Endothelial cell of umbilical vein (primary cell): ENCODE data around the gene SLC6A9. TPM values are rescaled to one million over a fixed set of nuclear protein-coding genes. Genes with fewer than 3 reads are reported as not detected.

Source experiments
- BruUV-seq: library from RNA; stranded (reverse); fragments of 400-500 nt; replicated peaks from 2 replicates; lab custom pipeline; 2021; lab: Mats Ljungman, UMichigan
- CTCF ChIA-PET: fragments of 300-600, 350-600 bp; sonication (Branson Sonifier 250); formaldehyde crosslinking; loops from one replicate; lab custom pipeline; 2021; ENCODE audit warnings: antibody characterized with exemption, inconsistent platforms; lab: Charles Lee
- POLR2A ChIA-PET: fragments of 300-600, 350-600 bp; sonication (Branson Sonifier 250); formaldehyde crosslinking; loops from one replicate; lab custom pipeline; 2021; ENCODE audit warnings: antibody characterized with exemption, inconsistent platforms; lab: Charles Lee
- DNase-seq: peaks from one replicate; pipeline ENCODE4 v3.0.0-alpha.2; 2011; ENCODE audit warnings: low read depth, low spot score
- FAIRE-seq: peaks from 2 replicates; lab custom pipeline; 2011; peaks lifted over from hg19 to GRCh38; lab: Jason Lieb, UNC
- H2AFZ ChIP-seq: 2 replicates; pipeline ENCODE4 v1.6.0; 2012; ENCODE audit warnings: low read depth, low read length, control low read depth, inconsistent platforms
- H3K27ac ChIP-seq: 2 replicates; pipeline ENCODE4 v1.5.1; 2011; ENCODE audit warnings: low read depth, mild to moderate bottlenecking, control low read depth, low read length, moderate library complexity; ENCODE audit not compliant: insufficient read depth
- H3K27me3 ChIP-seq, 2 experiments: 2 replicates each; pipeline versions ENCODE4 v1.6.0 to v1.6.1; 2011; ENCODE audit warnings: low read length in 2 of 2, mixed read lengths in 1 of 2; ENCODE audit not compliant: control insufficient read depth in 2 of 2, insufficient read depth in 2 of 2
- H3K36me3 ChIP-seq, 2 experiments: 2 replicates in 1 of 2; 3 replicates in 1 of 2; pipeline ENCODE4 v1.5.1; 2011; ENCODE audit warnings: low read length in 2 of 2, mild to moderate bottlenecking in 1 of 2, moderate library complexity in 1 of 2; ENCODE audit not compliant: control insufficient read depth in 2 of 2, insufficient read depth in 2 of 2; ENCODE audit errors: extremely low read depth in 1 of 2
- H3K4me1 ChIP-seq: 3 replicates; pipeline ENCODE4 v1.5.1; 2011; ENCODE audit warnings: mild to moderate bottlenecking, low read length; ENCODE audit not compliant: control insufficient read depth, insufficient read depth; ENCODE audit errors: extremely low read depth
- H3K4me2 ChIP-seq: 2 replicates; pipeline ENCODE4 v1.6.1; 2011; ENCODE audit warnings: low read length, control low read depth, mixed read lengths; ENCODE audit not compliant: insufficient read depth
- H3K4me3 ChIP-seq, 3 experiments: fragments of 200-600 bp in 1 of 3; sonication (generic), shearing (Covaris generic) in 1 of 3; replicated peaks in 1 of 3; 2 replicates each; pipeline ENCODE4 v1.5.1; 2011 to 2016; ENCODE audit warnings: control low read depth in 3 of 3, low read length in 3 of 3, mild to moderate bottlenecking in 2 of 3, inconsistent platforms in 1 of 3, low read depth in 1 of 3, moderate library complexity in 1 of 3; ENCODE audit not compliant: insufficient read depth in 1 of 3
- H3K79me2 ChIP-seq: 2 replicates; pipeline ENCODE4 v1.6.0; 2012; ENCODE audit warnings: low read length, inconsistent platforms; ENCODE audit not compliant: control insufficient read depth, insufficient read depth
- H3K9ac ChIP-seq: replicated peaks from 2 replicates; pipeline ENCODE3; 2011; ENCODE audit warnings: low read length, control low read depth; ENCODE audit not compliant: insufficient read depth; ENCODE audit errors: extremely low read depth
- H3K9me1 ChIP-seq: replicated peaks from 3 replicates; pipeline ENCODE4 v1.6.0; 2011; ENCODE audit warnings: mild to moderate bottlenecking, low read length; ENCODE audit not compliant: control insufficient read depth, insufficient read depth; ENCODE audit errors: extremely low read depth
- H3K9me3 ChIP-seq: replicated peaks from 2 replicates; pipeline ENCODE4 v1.5.1; 2012; ENCODE audit warnings: low read length, inconsistent platforms; ENCODE audit not compliant: control insufficient read depth, insufficient read depth
- H4K20me1 ChIP-seq: replicated peaks from 2 replicates; pipeline ENCODE3; 2011; ENCODE audit warnings: mild to moderate bottlenecking, low read length; ENCODE audit not compliant: control insufficient read depth, insufficient read depth; ENCODE audit errors: extremely low read depth
- CTCF ChIP-seq, 2 donors: IDR thresholded peaks; 1 replicate in 1 of 2; 2 replicates in 1 of 2; pipeline ENCODE4 v1.5.1; 2011; ENCODE audit warnings: low read length in 2 of 2, mild to moderate bottlenecking in 2 of 2, moderate library complexity in 2 of 2, control low read depth in 1 of 2, inconsistent platforms in 1 of 2, low read depth in 1 of 2; ENCODE audit not compliant: insufficient read depth in 1 of 2; ENCODE audit errors: extremely low read depth in 1 of 2
- EZH2 ChIP-seq: IDR thresholded peaks from 2 replicates; pipeline ENCODE4 v1.6.1; 2012; ENCODE audit warnings: borderline replicate concordance, low read depth, mild to moderate bottlenecking, moderate library complexity, low read length, inconsistent platforms; ENCODE audit not compliant: severe bottlenecking
- FOS ChIP-seq: IDR thresholded peaks from 2 replicates; pipeline ENCODE4 v1.6.1; 2011; ENCODE audit warnings: mild to moderate bottlenecking, low read length, moderate library complexity, borderline replicate concordance; ENCODE audit not compliant: insufficient read depth
- GATA2 ChIP-seq: IDR thresholded peaks from 2 replicates; pipeline ENCODE4 v1.7.0; 2011; ENCODE audit warnings: low read depth, mild to moderate bottlenecking, moderate library complexity, mixed read lengths, low read length; ENCODE audit not compliant: insufficient read length, insufficient read depth
- JUN ChIP-seq: IDR thresholded peaks from 2 replicates; pipeline ENCODE4 v1.6.1; 2011; ENCODE audit warnings: borderline replicate concordance, low read depth; ENCODE audit not compliant: insufficient read length, insufficient read depth
- MYC ChIP-seq: IDR thresholded peaks from one replicate; pipeline ENCODE4 v1.6.1; 2011; ENCODE audit warnings: mild to moderate bottlenecking, low read depth, low read length
- POLR2A ChIP-seq: IDR thresholded peaks from 2 replicates; pipeline ENCODE4 v1.6.1; 2012; ENCODE audit warnings: low read depth, mild to moderate bottlenecking, control low read depth, low read length
- POLR2AphosphoS5 ChIP-seq: IDR thresholded peaks from 2 replicates; pipeline ENCODE4 v1.6.1; 2012; ENCODE audit warnings: low read depth, mild to moderate bottlenecking, control low read depth, low read length, moderate library complexity; ENCODE audit not compliant: insufficient read depth
- dilution Hi-C: fragments of 300-500 bp; cut with MboI; formaldehyde crosslinking; loops from one replicate; pipeline ENCODE4 v1.15.0; 2019; ENCODE audit warnings: low sequenced_read_pairs; ENCODE audit not compliant: extremely low pct_ligation_motif_present
- intact Hi-C: fragments of 100-400 bp; cut with micrococcal nuclease; formaldehyde crosslinking; loops from one replicate; pipeline ENCODE4 v1.10.0; 2022
- polyA plus RNA-seq, 4 experiments: library from polyadenylated mRNA; depleted of rRNA in 3 of 4; stranded (reverse) in 3 of 4; unstranded in 1 of 4; fragments of >200 nt; gene quantifications; 2 replicates each; pipeline versions ENCODE4 v1.2.1 to v1.2.3, GENCODE V29; 2011 to 2012; ENCODE audit warnings: missing spikeins in 1 of 4
- total RNA-seq: library from RNA; stranded (reverse); gene quantifications from 2 replicates; pipeline ENCODE4 v1.2.3, GENCODE V29; 2021
- TF ChIP-seq, protein P1 (sequence below): IDR thresholded peaks from 2 replicates; pipeline ENCODE4 v1.6.1; 2011; ENCODE audit not compliant: insufficient read depth, insufficient read length

SLC6A9 gene
- total and polyA plus RNA-seq, 2 donors (not counting 3 experiments of a cell fraction or from before 2014, with no cell fraction given): 0.80 to 1.5 TPM

- no peak for DNase-seq
- Histone ChIP-seq H4K20me1 (no peaks in the 10 kb centered on the region), H3K36me3 (no peaks in the 10 kb centered on the region), H3K27me3 (peaks cover 14 to 18% of the 10 kb centered on the region in 2 experiments), H3K4me1 (no peaks in the 10 kb centered on the region), H3K27ac (no peak overlapping the region), H3K4me3 (no peak overlapping the region), H3K9me1 (no peaks in the 10 kb centered on the region), H3K9ac (no peak overlapping the region), H3K9me3 (no peaks in the 10 kb centered on the region), H2AFZ (no peak overlapping the region), H3K4me2 (no peak overlapping the region), H3K79me2 (no peaks in the 10 kb centered on the region)
- no TSS peak for BruUV-seq
- intact Hi-C loops: no loop called here
- ChIA-PET POLR2A (no interaction called here), CTCF (interaction anchor here (2.0 kb wide), 1 partner anchor 9 kb away, joined by 10 read pairs; no protein-coding TSS in a partner anchor)
- TF ChIP-seq FOS: no peak
- no peak for TF ChIP-seq EZH2
- TF ChIP-seq POLR2AphosphoS5: no peak
- TF ChIP-seq, protein P1, sequence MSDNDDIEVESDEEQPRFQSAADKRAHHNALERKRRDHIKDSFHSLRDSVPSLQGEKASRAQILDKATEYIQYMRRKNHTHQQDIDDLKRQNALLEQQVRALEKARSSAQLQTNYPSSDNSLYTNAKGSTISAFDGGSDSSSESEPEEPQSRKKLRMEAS: no peak
- no peak for FAIRE-seq
- dilution Hi-C loops: no loop called here
These were observed 26.0 kb upstream of the SLC6A9 start for GRCh38 chr1:44057293-44057692.

- dilution Hi-C loops (no loop called here), intact Hi-C loops (no loop called here)
- Histone ChIP-seq H3K79me2 (no peaks in the 10 kb centered on the region), H3K27ac (no peak overlapping the region), H3K4me3 (no peak overlapping the region), H2AFZ (no peak overlapping the region), H3K4me1 (peaks cover 12% of the 10 kb centered on the region), H4K20me1 (no peaks in the 10 kb centered on the region), H3K27me3 (peaks cover 10 to 14% of the 10 kb centered on the region in 2 experiments), H3K9me1 (no peaks in the 10 kb centered on the region), H3K36me3 (no peaks in the 10 kb centered on the region), H3K4me2 (no peak overlapping the region), H3K9ac (no peak overlapping the region), H3K9me3 (no peaks in the 10 kb centered on the region)
- ChIA-PET CTCF (no interaction called here), POLR2A (no interaction called here)
- TF ChIP-seq FOS: no peak
- no peak for TF ChIP-seq GATA2
- TF ChIP-seq CTCF (IDR thresholded peaks at IDR 0.05; ENCODE audit: extremely low read depth in 1 of 2, insufficient read depth in 1 of 2, low read depth in 1 of 2, low read length in 2 of 2): no peak
- TF ChIP-seq EZH2: no peak
- no peak for TF ChIP-seq POLR2AphosphoS5
- TF ChIP-seq, protein P1: no peak
- no peak for TF ChIP-seq JUN
- no peak for TF ChIP-seq POLR2A
- TF ChIP-seq MYC: no peak
- no peak for FAIRE-seq
- no TSS peak for BruUV-seq
- no peak for DNase-seq
These were observed 22.1 kb upstream of the SLC6A9 start for GRCh38 chr1:44053394-44053793.
